ENCODE measurements around the gene GADD45GIP1.

DNA sequence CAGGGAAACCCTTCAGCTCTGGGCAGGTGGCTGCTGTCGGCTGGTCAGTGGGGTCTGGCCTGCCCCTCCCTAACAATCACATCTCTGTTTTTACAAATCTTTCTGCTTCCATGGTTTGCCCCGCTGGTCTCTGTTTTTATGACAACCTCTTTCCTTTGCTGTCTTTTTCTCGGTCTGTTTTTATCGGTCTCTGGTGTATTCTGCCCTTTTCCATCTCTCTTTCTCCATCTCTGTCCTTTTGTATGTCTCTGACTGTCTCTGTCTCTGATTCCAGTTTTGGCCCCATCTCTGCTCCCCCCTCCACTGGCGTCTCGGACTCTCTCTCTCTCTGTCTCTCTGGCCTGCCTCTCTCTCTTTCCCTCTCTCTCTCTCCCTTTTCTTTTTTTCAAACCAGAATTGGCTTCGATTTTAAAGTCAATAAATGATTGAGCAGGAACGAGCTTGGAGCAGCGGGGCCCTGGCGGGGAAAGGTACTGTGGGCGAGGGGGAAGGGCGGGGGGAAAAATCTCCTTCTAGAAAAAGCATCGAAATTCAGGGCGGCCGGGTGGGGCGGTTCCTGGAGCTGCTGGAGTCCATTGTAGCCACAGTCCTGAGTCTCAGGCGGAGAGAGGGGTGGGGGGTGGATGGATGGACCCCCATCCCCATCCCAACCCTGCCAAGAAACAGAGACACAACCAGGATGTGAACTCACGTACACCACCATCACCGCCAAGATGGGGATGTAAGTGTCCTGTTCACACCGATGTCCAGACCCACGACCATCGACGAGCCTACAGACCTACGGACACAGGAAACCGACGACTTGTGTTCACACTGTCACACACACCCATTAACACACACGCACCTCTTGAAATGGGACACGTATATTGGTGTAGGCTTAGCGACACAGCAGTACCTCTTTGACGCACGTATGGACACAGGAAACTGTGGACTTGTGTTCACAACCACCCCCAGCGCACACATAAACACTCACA, 41.2 kb upstream of the GADD45GIP1 start:
- TF ChIP-seq, protein P1, sequence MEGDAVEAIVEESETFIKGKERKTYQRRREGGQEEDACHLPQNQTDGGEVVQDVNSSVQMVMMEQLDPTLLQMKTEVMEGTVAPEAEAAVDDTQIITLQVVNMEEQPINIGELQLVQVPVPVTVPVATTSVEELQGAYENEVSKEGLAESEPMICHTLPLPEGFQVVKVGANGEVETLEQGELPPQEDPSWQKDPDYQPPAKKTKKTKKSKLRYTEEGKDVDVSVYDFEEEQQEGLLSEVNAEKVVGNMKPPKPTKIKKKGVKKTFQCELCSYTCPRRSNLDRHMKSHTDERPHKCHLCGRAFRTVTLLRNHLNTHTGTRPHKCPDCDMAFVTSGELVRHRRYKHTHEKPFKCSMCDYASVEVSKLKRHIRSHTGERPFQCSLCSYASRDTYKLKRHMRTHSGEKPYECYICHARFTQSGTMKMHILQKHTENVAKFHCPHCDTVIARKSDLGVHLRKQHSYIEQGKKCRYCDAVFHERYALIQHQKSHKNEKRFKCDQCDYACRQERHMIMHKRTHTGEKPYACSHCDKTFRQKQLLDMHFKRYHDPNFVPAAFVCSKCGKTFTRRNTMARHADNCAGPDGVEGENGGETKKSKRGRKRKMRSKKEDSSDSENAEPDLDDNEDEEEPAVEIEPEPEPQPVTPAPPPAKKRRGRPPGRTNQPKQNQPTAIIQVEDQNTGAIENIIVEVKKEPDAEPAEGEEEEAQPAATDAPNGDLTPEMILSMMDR (conservative IDR thresholded peaks at IDR 0.05), result no peak
- TF ChIP-seq EZH2 (IDR thresholded peaks at IDR 0.05; ENCODE audit: low read depth), result no peak

Data from PC-9 (cell line).